Right lobe of liver (tissue), 6 donors: ENCODE data around the gene CLK2. TPM values are rescaled to one million over a fixed set of nuclear protein-coding genes. Genes with fewer than 3 reads are reported as not detected.

Experiments used
- ATAC-seq, 4 donors: fragments of 200-7000 bp; cut with Tn5 transposase; one replicate each; pipeline ENCODE4 v1.9.1; 2020; ENCODE audit warnings: mild to moderate bottlenecking in 4 of 4, moderate library complexity in 4 of 4
- DNase-seq, 3 donors: peaks; one replicate each; pipeline ENCODE4 v3.0.0-alpha.2; 2020
- H3K27ac ChIP-seq, 3 donors: fragments of 200-600 bp; one replicate each; pipeline ENCODE4 v1.8.0; 2022
- H3K27me3 ChIP-seq, 2 donors: fragments of 200-600 bp; one replicate each; pipeline ENCODE4 v1.8.0; 2022
- H3K36me3 ChIP-seq, 4 donors: fragments of 200-600 bp; sonication (generic) in 1 of 4; one replicate each; pipeline versions ENCODE4 v1.5.1 to v1.8.0; 2017 to 2022; ENCODE audit warnings: control low read depth in 1 of 4
- H3K4me1 ChIP-seq, 4 donors: fragments of 200-600 bp; sonication (generic) in 1 of 4; one replicate each; pipeline versions ENCODE4 v1.5.1 to v1.8.0; 2017 to 2022; ENCODE audit warnings: control low read depth in 1 of 4
- H3K4me3 ChIP-seq, 3 donors: fragments of 200-600 bp; one replicate each; pipeline ENCODE4 v1.8.0; 2022
- H3K9me3 ChIP-seq, 4 donors: fragments of 200-600 bp; sonication (generic) in 1 of 4; one replicate each; pipeline versions ENCODE4 v1.5.1 to v1.8.0; 2017 to 2022; ENCODE audit warnings: control low read depth in 1 of 4
- POLR2A ChIP-seq: fragments of 450-650 bp; IDR thresholded peaks from one replicate; pipeline ENCODE4 v1.6.1; 2017; ENCODE audit warnings: antibody characterized with exemption, mild to moderate bottlenecking
- WGBS: methylation state at CpG from one replicate; pipeline ENCODE4 v1.1.6; 2018; ENCODE audit warnings: low coverage, low lambda C conversion rate; ENCODE audit not compliant: insufficient coverage; ENCODE audit errors: missing lambda C conversion rate; 5-methylcytosine and 5-hydroxymethylcytosine counted together
- intact Hi-C, 2 donors: fragments of 100-400 bp; cut with DNase I; formaldehyde crosslinking; loops; one replicate each; pipeline versions ENCODE4 v1.11.2 to v1.14.1; 2022
- total RNA-seq, 6 experiments: library from RNA; depleted of rRNA in 2 of 6; stranded (reverse); fragments of >200 nt in 2 of 6; fragmentation: NEBNext Ultra II Directional in 3 of 6; extraction: Animal tissue kit (Norgen Biotek cat#: 25700) in 3 of 6; gene quantifications; one replicate each; pipeline versions ENCODE4 v1.1.0 to v1.2.4, GENCODE V29; 2016 to 2023
- TF ChIP-seq, protein P1 (sequence below), 4 donors: fragments of 200-600 bp in 3 of 4; fragments of 450-650 bp in 1 of 4; IDR thresholded peaks; one replicate each; pipeline versions ENCODE4 v1.5.1 to v1.8.0; 2016 to 2022; ENCODE audit warnings: antibody characterized with exemption in 4 of 4, mild to moderate bottlenecking in 2 of 4
- donor health status: DM: no; HTN: yes; CAD: no.
- donor health status: DM: no; HTN: no; CAD: no.
- donor health status: DM: no; HTN: no; CAD: no.
- donor health status: DM: no; HTN: yes; CAD: no.
- donor health status: DM: no; HTN: yes; CAD: no.

The CLK2 gene
- total RNA-seq, 6 experiments from 2014 or later: 10.4 to 29.2 (median 20.2) TPM

DNA sequence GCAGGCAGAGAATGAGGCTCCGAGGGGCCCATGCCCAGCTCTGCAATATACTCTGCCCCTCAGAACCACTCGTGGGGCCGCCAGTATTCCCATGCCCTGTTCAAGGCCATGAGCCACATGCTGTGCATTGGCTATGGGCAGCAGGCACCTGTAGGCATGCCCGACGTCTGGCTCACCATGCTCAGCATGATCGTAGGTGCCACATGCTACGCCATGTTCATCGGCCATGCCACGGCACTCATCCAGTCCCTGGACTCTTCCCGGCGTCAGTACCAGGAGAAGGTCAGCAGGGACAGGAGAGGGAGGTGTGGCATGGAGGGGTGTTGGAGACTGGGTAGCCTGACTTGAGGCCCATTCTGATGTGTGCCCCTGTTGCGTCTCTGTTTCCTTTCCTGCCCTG, 11.2 kb upstream of the CLK2 start:
- TF ChIP-seq, protein P1, sequence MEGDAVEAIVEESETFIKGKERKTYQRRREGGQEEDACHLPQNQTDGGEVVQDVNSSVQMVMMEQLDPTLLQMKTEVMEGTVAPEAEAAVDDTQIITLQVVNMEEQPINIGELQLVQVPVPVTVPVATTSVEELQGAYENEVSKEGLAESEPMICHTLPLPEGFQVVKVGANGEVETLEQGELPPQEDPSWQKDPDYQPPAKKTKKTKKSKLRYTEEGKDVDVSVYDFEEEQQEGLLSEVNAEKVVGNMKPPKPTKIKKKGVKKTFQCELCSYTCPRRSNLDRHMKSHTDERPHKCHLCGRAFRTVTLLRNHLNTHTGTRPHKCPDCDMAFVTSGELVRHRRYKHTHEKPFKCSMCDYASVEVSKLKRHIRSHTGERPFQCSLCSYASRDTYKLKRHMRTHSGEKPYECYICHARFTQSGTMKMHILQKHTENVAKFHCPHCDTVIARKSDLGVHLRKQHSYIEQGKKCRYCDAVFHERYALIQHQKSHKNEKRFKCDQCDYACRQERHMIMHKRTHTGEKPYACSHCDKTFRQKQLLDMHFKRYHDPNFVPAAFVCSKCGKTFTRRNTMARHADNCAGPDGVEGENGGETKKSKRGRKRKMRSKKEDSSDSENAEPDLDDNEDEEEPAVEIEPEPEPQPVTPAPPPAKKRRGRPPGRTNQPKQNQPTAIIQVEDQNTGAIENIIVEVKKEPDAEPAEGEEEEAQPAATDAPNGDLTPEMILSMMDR (IDR thresholded peaks at IDR 0.05): no peak
- TF ChIP-seq POLR2A: no peak
- Histone ChIP-seq H3K4me1 (peaks cover 0 to 5% (median 0%) of the 10 kb centered on the region in 4 donors), H3K27ac (no peak overlapping the region), H3K36me3 (no peaks in the 10 kb centered on the region), H3K4me3 (no peak overlapping the region), H3K9me3 (no peaks in the 10 kb centered on the region), H3K27me3 (no peaks in the 10 kb centered on the region)
- WGBS: 100% methylated on average over 2 of the region's 12 CpGs
- intact Hi-C loops: no loop called here
- DNase-seq (no peak), ATAC-seq (no peak)

DNA sequence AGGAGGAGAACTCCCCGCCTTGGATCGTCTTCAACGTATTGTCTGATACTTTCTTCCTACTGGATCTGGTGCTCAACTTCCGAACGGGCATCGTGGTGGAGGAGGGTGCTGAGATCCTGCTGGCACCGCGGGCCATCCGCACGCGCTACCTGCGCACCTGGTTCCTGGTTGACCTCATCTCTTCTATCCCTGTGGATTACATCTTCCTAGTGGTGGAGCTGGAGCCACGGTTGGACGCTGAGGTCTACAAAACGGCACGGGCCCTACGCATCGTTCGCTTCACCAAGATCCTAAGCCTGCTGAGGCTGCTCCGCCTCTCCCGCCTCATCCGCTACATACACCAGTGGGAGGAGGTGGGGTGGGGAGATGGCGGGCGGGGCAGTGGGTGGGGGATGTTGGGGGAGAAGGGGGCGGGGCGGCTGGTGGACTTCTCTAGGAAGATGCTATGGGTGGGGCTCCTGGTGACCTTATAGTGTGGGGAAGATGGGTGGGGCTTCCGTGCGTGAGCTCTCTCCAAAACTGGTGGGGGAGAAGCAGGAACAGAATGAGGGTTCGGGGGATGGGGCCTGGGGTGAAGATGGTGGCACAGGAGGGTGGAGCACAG, 9.3 kb upstream of the CLK2 start:
- 91% methylated on average over 21 of the region's 29 CpGs for WGBS
- Histone ChIP-seq H3K9me3 (no peaks in the 10 kb centered on the region), H3K36me3 (no peaks in the 10 kb centered on the region), H3K27me3 (no peaks in the 10 kb centered on the region), H3K4me3 (no peak overlapping the region), H3K4me1 (peaks cover 0 to 5% (median 0%) of the 10 kb centered on the region in 4 donors), H3K27ac (no peak overlapping the region)
- DNase-seq (no peak), ATAC-seq (no peak)
- TF ChIP-seq POLR2A: no peak
- TF ChIP-seq, protein P1 (IDR thresholded peaks at IDR 0.05): no peak
- intact Hi-C loops: no loop called here

DNA sequence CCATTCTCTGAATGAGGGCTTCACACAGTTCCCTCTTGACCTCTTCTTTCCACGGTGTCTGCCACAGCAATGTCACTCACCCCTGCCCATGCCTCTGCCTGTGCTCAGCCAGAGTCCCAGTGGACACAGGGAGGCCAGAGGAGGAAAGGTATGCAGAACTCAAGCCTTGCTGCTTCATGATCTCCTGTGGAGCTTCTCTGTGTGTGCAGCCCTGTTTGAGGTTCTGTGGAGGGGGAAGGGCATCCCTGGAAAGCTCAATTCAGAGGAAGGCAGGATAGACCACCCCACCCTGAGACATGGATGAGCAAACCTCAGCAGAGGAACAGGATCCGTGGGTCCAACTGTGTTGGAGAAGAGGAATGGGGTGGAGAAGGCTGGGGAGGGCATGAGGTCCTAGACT, 6.0 kb upstream of the CLK2 start:
- intact Hi-C loops: loop anchor here (5.0 kb wide), 1 partner anchor 43 kb away; the partner anchor contains the start of gene RUSC1 (in 2 of the 2)
- Histone ChIP-seq H3K4me1 (no peaks in the 10 kb centered on the region), H3K4me3 (no peak overlapping the region), H3K36me3 (no peaks in the 10 kb centered on the region), H3K27me3 (no peaks in the 10 kb centered on the region), H3K9me3 (no peaks in the 10 kb centered on the region), H3K27ac (no peak overlapping the region)
- ATAC-seq (no peak), DNase-seq (no peak)
- 50% methylated on average over 1 of the region's 2 CpGs for WGBS
- TF ChIP-seq POLR2A: no peak

DNA sequence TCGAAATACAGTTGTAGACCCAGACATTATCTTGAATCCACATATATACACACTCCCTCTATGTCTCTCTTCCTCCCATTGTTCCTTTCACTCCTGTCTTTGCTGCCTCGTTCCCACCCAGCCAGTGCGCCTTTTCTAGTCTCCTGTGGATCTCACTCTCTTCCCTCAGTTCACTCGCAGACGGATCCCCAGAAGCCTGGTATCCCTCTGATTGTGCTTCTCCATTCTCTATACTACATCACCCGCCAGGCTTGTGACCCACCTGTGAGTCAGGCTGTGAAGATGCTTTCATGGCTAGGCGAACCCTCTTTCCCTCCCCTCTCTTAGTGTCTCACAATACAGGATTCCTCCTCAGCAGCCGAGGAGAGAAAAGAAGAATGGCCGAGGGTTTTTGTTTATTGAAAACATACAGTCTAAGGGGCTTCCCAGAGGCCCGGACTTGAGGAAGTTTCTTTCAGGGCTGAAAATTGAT, 5.4 kb upstream of the CLK2 start:
- Histone ChIP-seq H3K36me3 (no peaks in the 10 kb centered on the region), H3K4me1 (no peaks in the 10 kb centered on the region), H3K27me3 (no peaks in the 10 kb centered on the region), H3K27ac (no peak overlapping the region), H3K9me3 (no peaks in the 10 kb centered on the region), H3K4me3 (no peak overlapping the region)
- DNase-seq (no peak), ATAC-seq (no peak)
- WGBS: 78% methylated on average over 10 of the region's 10 CpGs
- intact Hi-C loops: loop anchor here (5.0 kb wide), 1 partner anchor 44 kb away; the partner anchor contains the start of gene RUSC1 (in 2 of the 2)
- TF ChIP-seq POLR2A: no peak
- TF ChIP-seq, protein P1 (IDR thresholded peaks at IDR 0.05): no peak

DNA sequence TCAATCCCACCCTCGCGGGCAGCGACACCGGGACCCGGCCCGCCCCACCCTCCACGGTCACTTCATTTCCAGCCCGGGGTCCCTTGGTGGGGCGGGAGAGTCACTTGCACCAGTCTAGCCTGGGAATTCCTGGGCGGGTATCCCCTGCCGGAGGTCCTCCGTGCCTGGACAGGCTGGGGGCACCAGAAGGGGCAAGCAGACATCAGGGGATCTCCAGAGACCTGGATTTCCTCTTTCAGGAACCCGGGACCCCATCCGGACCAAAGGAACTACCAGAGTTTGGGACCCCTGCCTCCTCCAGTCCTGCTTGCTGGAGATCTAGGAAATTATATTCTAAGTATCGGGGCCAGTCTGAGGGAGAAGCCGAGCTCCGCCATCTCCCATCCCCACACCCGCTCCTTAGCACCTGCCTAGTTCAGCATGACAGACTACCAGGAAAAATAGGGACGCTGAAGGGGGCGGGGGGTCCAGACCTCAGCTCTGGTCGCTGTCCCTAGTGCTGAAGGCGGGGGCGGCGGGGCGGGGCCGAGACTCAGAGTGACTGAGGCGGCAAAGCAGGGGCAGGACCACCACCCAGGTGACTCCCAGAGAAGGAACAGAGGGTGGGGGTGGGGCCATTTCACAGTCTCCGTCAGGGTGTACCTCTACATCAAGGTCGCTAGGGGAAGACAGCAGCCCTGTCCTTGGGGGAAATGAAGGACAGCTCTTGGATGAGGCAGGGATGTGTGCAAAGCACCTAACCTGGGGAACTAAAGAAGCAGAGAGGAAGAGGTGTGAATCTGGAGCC, 4.8 kb upstream of the CLK2 start:
- H3K36me3 ChIP-seq: no peaks in the 10 kb centered on the region
- peak overlapping the region; percentile 64 to 73 (median 68) for H3K4me3 ChIP-seq
- ATAC-seq (peak in 2 of 4 donors; percentile 1 to 12), DNase-seq (peak in 2 of 3 donors; percentile 64 to 67)
- no peaks in the 10 kb centered on the region for H3K27me3 ChIP-seq
- TF ChIP-seq, protein P1 (IDR thresholded peaks at IDR 0.05): peak in 3 of 4 donors; percentile 10 to 19 (median 14)
- no peak for TF ChIP-seq POLR2A
- H3K9me3 ChIP-seq: no peaks in the 10 kb centered on the region
- no peak overlapping the region for H3K27ac ChIP-seq
- WGBS: 2% methylated on average over 16 of the region's 29 CpGs
- intact Hi-C loops: loop anchor here (5.0 kb wide), 1 partner anchor 44 kb away; the partner anchor contains the start of gene RUSC1 (in 2 of the 2)
- H3K4me1 ChIP-seq: no peaks in the 10 kb centered on the region
